GM19455 (cell line): ENCODE measurements around the gene PLCB4.
"Not testable (repeated sequence)": the region's sequence is repeated elsewhere in the genome, so short reads cannot be mapped to it uniquely, and the experiment has no call there.

Source experiments
- ATAC-seq: cut with Tn5 transposase; IDR thresholded peaks from one replicate; pipeline ENCODE4 v1.9.1; 2021; ENCODE audit not compliant: unreplicated experiment

PLCB4 gene

DNA sequence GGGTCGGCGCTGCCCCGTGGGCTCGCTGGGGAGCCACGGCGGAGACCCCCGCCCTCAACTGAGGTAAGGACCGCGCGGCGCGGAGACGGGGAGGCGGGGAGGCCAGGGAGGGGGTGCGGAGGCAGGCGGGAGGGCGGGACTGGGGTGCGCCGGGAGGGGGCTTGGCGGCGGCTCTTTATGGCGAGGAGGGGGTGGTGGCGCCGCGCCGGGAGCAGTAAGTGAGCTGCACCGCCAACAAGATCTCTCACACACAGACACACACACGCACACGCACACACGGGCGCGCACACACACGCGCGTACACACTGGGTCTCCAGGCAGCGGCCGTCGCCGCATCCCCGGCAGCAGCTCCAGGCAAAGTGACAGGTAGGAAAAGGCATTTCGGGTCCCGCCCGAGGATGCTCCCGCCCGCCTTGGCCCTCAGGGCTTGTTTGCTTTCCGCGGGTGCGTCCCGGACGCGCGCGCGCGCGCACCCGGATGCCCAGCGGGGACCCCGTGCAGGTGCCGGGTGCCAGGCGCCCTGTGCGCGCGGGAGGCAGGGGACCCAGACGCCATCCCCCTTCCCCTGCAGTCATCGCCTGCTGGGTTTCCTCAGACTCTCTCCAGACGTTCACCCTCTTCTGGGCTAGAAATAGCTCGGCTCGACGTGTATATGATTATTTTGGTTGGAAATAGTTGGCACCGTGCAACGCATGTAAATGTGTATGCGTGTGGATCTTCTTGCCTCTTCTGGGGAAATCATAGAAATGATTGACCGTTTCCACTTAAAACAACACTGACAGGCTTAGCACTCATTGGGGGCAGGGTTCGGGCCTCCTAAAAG lies at the start of gene PLCB4:
Gene PLCB4, plus strand, starts transcription at position 247 of the 823 bp plus-strand sequence. CDS start 238,728 bp downstream, outside the sequence.
- ATAC-seq = no peak

DNA sequence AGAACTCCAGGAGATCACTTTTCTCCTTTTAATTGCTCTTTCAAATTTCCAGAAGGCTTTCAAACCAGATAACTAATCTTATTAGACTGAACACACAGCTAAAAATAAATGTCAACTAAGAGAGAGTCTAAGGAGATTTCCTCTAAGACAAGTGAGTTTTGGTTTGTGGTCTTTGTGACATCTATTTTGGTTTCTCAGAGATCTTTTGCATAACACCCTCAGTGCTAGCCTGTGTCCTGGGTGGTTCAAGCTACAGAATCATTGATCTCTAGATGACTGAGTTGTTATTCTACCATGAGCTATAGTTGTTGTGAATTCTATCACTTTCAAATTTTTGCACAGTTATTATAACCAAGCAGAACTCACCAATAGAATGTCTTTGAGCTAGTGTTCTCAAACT lies 49.1 kb upstream of the PLCB4 start:
- no peak for ATAC-seq

DNA sequence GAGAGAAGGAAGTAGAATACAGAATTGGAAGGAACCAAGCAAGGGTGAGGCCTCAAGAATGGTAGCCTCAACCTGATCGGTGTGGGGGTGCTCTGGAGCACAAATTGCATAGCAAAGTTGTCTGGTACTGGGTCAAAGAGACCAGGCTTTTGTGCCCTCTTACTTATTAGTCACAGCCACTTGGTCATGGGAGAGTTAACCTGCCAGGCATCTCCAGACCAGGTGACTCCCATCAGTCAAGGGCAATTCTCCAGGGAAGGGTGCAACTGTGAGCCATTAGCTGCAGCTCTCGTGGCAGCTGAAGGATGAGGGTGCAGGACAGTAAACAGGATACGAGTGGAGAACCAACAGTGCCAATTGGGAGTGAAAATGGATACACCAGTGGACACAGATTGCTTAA lies 47.7 kb upstream of the PLCB4 start:
- no peak for ATAC-seq

DNA sequence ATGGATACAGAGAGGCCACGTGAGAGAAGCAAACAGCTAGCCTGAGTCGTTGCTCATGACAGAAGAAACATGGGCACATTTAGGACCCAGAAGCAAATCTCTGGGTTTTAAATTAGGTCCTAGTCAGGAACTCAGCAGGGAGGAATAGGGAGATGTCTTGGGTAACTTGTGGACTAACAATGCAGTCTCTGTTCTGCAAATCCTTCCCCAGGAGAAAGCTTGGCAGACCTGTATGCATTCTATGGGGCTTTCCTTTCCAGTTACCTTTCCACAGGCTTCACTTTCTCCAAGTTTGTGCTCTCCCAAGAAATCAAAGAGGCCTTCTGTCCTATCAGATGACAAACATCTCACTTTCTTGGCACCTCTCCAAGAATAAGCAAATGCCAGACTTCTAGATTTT lies 47.2 kb upstream of the PLCB4 start:
- no peak for ATAC-seq

DNA sequence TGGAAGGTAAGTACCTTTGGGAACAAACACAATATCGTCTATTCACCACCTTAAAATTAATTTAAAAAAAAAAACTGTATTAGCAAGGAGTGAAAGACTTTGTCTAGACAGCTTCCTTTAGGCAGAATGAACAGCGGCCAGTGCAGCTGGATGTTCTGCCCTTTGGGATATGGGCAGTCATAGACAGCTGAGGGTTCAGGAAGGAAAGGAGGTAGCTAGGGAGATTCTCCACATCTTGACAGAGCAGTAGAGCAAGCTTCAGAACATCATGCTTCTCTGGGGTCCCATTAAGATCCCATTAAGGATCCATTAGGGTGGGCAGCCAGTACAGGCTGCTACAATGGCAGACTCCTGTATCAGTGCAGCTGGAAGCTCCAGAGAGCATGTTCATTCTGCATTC lies 46.5 kb upstream of the PLCB4 start:
- no peak for ATAC-seq

DNA sequence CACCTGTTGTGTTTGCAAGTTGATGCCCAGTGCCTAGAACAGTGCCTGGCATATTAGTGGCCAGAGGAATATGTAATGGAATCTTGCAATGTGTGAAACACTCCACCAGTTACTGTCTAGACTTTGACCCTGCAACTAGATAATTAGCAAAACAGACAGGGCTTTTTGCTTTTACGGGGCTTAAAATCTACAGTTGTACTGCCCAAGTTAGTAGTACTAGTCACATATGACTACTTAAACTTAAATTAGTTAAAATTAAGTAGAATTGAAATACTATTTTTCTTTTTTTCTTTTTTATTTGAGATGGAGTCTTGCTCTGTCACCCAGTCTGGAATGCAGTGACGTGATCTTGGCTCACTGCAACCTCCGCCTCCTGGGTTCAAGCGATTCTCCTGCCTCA lies 44.3 kb upstream of the PLCB4 start:
- ATAC-seq = no peak

DNA sequence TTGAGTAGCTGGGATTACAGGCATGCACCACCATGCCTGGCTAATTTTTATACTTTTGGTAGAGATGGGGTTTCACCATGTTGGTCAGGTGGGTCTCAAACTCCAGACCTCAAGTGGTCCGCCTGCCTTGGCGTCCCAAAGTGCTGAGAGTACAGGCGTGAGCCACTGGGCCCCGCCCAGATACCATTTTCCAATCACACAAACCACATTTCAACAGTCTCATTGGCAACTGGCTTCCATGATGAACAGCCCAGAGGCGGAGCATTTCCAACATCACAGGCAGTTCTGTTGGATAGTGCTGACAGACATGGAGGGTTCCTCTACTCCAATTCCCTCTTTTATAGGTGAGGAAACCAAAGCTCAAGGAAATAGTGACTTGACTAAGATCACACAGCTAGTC lies 43.9 kb upstream of the PLCB4 start:
- ATAC-seq = no peak

DNA sequence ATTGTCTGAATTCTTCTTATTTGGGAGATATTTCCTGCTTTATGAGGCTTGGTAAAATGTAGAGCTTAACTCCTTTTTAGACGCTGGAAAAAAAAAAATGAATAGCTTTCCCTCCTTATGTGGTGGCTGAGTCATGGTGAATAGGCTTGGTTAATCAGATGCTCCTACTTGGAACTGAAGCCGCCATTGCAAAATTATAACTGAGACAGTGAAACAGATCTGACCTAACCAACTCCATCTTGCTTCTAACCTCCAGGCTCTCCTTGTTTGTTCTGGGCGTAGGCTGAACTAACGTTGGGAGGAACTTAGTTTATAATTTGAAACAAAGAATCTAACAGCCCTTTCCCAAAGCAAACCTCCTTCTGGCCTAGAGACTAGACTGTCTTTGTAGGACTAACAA lies 43.2 kb upstream of the PLCB4 start:
- no peak for ATAC-seq

DNA sequence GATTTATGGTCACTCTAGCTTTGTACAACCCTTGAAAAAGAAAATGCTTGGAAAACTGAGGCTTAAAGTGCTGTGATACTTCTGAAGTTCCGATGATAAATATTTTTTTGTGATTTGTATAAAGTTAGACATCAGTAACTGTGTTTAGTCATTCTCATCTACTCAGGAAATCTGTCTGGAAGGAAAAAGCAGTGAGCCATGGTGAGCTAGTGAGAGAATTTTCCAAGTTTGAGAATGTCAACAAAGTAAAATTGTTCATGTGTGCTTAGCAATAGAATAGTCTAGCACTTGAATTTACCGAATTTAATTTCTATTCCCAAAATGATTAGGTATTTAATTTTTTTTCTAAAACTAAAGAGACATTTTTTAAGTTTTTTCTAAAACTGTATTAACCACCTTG lies 41.3 kb upstream of the PLCB4 start:
- ATAC-seq = no peak

DNA sequence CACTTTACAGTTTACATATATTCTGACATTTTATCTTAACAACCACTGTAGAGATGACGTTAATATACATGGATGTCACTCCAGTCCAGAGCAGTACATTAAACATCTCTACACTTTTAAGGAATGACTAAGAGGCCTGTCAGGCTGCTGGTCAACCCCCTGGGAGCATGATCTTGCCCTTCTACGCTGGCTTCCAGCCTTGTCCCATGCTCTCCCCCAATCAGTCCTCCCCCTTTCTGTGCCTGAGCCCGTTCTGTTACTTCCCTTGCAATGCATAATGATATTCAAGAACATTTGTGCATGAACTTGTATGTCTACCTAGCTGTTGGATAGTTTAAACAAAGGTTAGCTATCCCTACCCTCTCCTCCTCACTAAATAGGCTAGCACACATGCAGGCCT lies 40.5 kb upstream of the PLCB4 start:
- no peak for ATAC-seq

DNA sequence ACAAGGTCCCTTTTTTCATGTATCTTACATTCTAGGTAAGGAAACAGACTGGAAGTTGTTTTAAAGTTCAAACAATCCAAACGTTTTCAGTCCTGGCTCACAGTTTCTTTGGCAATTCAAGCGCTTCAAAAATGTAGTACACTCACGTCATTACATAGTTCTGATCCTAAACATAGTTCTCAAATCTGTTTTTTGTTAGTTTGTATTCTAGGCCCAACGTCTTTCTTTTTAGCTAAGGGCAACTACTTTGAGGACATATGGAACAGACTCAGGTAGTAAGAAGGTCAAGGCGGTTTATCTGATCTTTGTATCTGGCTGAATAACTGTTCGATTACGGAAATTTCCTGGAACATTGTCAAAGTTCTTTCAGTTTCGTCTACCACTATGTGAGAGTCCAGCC lies 36.9 kb upstream of the PLCB4 start:
- no peak for ATAC-seq

DNA sequence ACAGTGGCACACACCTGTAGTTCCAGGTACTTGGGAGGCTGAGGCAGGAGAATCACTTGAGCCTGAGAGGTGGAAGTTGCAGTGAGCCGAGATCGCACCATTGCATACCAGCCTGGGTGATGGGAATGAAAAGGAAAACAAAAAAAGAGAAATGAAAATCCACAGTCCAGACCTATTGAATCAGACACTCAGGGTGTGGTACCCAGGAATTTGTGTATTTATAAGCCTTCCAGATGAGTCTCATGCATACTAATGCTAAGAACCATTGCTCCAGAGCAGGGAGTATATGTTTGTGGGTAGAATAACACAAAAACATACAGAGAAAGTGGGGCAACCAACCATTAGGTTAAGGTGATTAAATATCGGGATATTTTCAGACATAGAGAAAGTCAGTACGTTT lies 36.1 kb upstream of the PLCB4 start:
- ATAC-seq = no peak

DNA sequence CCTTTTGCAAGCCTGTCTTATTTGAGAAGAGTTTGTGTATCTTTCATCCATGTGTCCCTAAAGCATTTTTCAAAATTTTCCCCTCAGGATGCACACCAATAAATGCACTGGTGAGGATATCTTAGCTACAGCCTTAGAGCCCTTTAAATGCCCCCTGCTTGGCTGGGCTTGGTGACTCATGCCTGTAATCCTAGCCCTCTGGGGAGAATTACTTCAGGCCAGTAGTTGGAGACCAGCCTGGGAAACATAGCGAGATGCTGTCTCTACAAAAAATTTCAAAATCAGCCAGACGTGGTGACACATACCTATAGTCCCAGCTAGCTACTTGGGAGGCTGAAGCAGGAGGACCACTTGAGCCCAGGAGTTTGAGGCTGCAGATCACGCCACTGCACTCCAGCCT lies 33.8 kb upstream of the PLCB4 start:
- ATAC-seq = no peak

DNA sequence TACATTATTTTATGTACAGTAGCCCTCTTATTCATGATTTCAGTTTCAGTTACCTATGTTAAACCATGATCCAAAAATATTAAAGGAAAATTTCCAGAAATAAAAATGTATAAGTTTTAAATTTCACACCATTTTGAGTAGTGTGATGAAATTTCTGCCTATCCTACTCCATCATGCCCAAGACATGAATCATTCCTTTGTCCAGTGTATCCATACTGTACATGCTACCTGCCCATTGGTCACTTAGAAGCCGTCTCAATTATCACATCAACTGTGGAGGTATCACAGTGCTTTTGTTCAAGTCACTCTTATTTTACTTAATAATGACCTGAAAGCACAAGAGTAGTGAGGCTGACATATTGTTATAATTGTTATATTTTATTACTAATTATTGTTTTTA lies 32.3 kb upstream of the PLCB4 start:
- ATAC-seq = no peak

DNA sequence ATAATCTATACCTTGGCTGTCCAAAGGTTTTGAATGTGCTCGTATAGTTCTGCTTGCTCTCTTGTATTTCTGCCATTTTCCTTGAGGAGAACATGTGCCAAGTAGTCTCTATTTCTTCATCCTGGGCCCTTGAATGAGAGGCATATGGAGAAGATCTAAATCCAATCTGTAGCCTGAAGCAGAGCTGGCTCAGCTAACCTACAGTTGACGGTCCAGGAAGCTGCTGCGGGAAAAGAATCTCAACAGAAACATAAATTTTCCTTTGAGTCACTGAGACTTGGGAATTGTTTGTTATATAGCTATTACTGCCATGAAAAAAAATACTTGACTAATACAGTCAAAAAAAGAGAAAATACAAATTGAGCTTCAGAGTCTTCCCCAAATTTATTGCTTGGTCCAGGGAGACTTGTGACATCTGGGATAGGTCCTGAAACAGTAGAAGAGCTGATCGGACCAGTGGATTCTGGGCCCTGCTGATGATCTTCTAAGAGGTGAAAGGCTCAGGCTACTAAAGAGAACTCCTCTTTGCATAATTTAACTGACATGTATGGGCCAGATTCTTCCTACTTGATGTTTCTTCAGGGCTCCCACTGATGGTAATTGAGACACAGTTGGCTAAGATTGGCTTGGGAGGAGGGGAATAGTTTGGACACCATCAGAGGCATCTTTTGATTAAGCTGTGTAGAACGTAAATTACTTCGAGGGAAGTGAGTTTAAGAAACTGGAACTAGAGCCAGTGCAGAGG lies 29.9 kb upstream of the PLCB4 start:
- ATAC-seq = no peak

DNA sequence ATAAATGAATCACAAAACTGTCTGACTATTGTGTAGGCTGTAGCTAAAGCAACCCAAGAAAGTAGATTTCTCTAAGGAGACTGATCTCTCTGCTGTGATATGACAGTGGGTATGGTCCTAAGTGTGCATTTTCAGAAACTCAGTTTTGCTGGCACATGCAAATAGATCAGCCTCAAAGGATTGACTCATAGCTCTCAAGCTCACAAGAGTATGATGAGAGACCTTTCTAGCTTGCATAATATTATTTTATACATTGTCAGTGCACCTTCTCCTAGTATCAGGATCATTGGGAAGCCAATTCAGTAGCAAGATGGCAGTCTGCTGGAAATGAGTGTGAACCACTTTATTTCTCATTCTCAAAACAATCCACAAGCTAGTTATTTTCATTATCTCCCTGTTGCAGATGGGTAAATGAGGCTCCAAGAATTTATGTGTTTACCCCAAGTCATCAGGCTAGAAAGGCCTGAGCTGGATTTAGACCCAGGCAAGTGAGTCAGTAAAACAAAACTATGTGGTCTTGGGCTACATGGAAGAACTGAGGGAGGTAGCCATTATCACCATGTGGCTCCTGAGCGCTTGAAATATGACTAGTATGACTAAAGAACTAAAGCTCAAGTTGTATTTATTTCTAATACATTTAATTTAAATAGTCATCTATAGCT lies 27.9 kb upstream of the PLCB4 start:
- ATAC-seq = no peak

DNA sequence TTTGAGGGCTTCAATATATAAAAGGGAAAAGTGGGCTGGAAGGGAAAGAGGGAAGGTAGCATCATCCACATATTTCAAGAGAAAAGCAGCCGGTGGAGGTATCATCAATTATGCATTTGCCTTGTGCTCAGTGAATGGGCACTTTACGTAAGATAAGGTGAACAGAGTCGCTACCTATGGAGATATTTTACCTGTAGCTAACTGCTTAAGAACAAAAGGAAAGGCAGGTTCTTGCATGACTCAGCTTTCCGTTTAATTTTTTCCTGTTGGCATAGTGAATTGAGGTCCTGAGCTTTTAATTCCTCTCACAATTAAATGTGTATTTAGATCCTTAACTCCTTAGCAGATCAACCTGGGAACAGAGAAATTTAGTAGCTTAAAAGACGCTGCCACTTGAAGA lies 25.5 kb upstream of the PLCB4 start:
- ATAC-seq = no peak

DNA sequence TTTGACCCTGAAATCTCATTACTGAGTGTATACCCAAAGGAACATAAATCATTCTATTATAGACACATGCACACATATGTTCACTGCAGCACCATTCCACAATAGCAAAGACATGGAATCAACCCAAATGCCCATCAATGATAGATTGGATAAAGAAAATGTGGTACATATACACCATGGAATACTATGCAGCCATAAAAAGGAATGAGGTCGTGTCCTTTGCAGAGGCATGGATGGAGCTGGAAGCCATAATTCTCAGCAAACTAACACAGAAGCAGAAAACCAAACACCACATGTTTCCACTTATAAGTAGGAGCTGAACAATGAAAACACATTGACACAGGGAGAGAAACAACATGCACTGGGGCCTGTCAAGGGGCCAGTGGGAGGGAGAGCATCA lies 21.0 kb upstream of the PLCB4 start:
- not testable (repeated sequence) for ATAC-seq

DNA sequence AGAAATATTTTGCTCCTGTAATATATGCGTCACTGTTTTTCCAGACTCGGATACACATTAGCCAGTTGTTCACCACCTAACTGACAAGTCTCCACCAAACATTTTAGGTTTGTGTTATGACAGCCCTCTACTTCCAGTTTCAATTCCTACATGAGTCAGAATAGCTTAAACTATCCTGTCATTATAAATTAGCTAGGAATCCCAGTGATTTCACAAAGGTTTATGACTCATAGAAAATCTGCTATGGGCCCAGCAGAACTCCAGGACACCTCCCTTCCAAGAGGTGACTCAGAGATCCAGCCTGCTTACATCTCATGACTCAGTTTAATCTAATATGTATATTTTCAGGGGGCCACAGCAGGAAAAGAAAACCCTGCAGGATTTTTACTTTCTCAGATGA lies 17.4 kb upstream of the PLCB4 start:
- no peak for ATAC-seq

DNA sequence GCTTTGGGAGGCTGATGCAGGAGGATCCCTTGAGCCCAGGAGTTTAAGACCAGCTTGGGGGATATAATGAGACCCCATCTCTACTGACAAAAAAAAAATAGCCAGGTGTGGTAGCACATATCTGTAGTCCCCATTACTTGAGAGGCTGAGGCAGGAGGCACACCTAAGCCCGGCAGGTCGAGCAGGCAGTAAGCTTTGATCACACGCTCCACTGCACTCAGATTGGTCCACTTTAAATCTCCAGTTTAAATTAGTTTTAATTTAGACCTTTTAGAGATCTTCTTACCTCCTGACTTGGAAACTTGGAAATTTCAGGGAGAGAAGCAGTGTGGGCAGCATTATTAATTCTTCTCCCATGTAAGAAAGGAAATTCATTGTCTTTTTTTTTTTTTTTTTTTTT lies 16.8 kb upstream of the PLCB4 start:
- ATAC-seq = no peak

DNA sequence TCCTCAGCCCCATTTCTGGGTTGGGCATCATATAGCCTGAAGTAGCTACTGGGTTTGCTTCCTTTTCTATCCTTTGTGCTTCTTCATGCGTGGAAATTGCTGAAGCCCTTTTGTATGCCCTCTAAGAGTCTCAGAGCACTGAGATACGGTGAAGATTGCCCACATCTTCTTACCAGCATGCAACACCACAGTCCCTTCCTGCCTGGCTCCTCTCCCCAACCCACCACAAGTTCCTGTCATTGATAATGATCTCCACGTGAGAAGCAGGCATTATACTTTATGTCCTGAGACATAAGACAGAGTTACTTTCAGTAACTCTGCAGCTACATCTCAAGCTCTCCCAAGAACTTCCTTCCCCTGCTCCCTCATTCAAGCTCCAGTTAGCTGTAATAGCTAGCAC lies 15.8 kb upstream of the PLCB4 start:
- no peak for ATAC-seq

DNA sequence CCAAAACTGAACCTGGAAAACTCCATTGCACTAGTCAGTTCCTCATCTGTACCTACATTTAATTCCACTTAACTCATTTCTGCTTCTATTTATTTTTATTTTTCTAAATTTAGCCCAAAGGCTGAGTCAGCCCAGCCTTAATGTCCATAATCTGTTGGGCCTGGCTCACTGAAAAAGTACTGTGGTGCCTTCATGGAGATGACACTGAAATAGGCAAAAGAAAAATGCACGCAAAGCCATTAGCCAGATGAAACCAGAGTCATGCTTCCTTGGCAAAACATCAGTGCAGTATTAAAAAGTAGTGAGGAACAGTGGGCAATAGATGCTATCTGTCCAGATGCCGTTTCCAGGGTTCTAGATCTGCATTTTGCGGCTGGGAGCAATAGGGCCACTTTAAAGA lies 14.7 kb upstream of the PLCB4 start:
- ATAC-seq = no peak
